ENCODE data around the gene POLR2E. TPM values are rescaled to one million over a fixed set of nuclear protein-coding genes. Genes with fewer than 3 reads are reported as not detected.

POLR2E gene
- total and polyA plus RNA-seq, 2 of the 13 experiments (the other 11 are each of a cell fraction or from before 2014, with no cell fraction given) = 140 to 272 TPM

- 0 out of 2 replicates have a peak, but pooled peaks have one; percentile 49 for TF ChIP-seq MTERF4 (CRISPR knock-in tag; IDR thresholded peaks at IDR 0.05)
- no peak for TF ChIP-seq FOXA3 (CRISPR knock-in tag; IDR thresholded peaks at IDR 0.05)
- TF ChIP-seq CENPT (CRISPR knock-in tag; IDR thresholded peaks at IDR 0.05; ENCODE audit: low read depth) = no peak
- no peak for TF ChIP-seq MZF1 (CRISPR knock-in tag; IDR thresholded peaks at IDR 0.05; ENCODE audit: borderline replicate concordance)
- TF ChIP-seq GATA4 (IDR thresholded peaks at IDR 0.05; ENCODE audit: borderline replicate concordance, low read depth) = no peak
- no peak for TF ChIP-seq ZBTB34 (CRISPR knock-in tag; IDR thresholded peaks at IDR 0.05)
- no peak for TF ChIP-seq AHDC1 (CRISPR knock-in tag; IDR thresholded peaks at IDR 0.05; ENCODE audit: borderline replicate concordance)
- TF ChIP-seq NCOA1 (CRISPR knock-in tag; IDR thresholded peaks at IDR 0.05) = no peak
- TF ChIP-seq ETV5 (CRISPR knock-in tag; IDR thresholded peaks at IDR 0.05; ENCODE audit: borderline replicate concordance) = peak; percentile 29; the same call in 1 of the 2 replicates
- TF ChIP-seq NR2F2 (IDR thresholded peaks at IDR 0.05; ENCODE audit: borderline replicate concordance, low read depth) = no peak
- TF ChIP-seq ZSCAN21 (CRISPR knock-in tag; IDR thresholded peaks at IDR 0.05; ENCODE audit: borderline replicate concordance) = no peak; the same call in 1 of the 2 replicates
- no peak for TF ChIP-seq ZBTB20 (CRISPR knock-in tag; IDR thresholded peaks at IDR 0.05; ENCODE audit: borderline replicate concordance, low read depth)
- TF ChIP-seq BRCA1 (CRISPR knock-in tag; IDR thresholded peaks at IDR 0.05) = 0 out of 2 replicates have a peak, but pooled peaks have one; percentile 29
- TF ChIP-seq ZNF33A (CRISPR knock-in tag; IDR thresholded peaks at IDR 0.05; ENCODE audit: borderline replicate concordance) = no peak
- no peak for TF ChIP-seq DMAP1 (CRISPR knock-in tag; IDR thresholded peaks at IDR 0.05)
- no peak for TF ChIP-seq SIX1 (CRISPR knock-in tag; IDR thresholded peaks at IDR 0.05; ENCODE audit: borderline replicate concordance)
- TF ChIP-seq ZNF619 (CRISPR knock-in tag; IDR thresholded peaks at IDR 0.05) = no peak
- TF ChIP-seq SMAD9 (CRISPR knock-in tag; IDR thresholded peaks at IDR 0.05) = no peak
- TF ChIP-seq ZNF205 (CRISPR knock-in tag; IDR thresholded peaks at IDR 0.05) = no peak
- TF ChIP-seq ELF1 (CRISPR knock-in tag; IDR thresholded peaks at IDR 0.05) = peak; percentile 86
- TF ChIP-seq RXRA (CRISPR knock-in tag; IDR thresholded peaks at IDR 0.05) = peak; percentile 44
Measured at GRCh38 chr19:1093811-1094553, 1.2 kb downstream of the POLR2E start (continued).
